ENCODE measurements around the gene BBS5. TPM values are rescaled to one million over a fixed set of nuclear protein-coding genes. Genes with fewer than 3 reads are reported as not detected.

The BBS5 gene
- total and polyA plus RNA-seq, 2 experiments from 2014 or later, result 0.10 to 0.36 TPM

GRCh38 chr2:169468841-169469240 is 10.5 kb upstream of the BBS5 start:
- no peaks in the 10 kb centered on the region for H3K9me2 ChIP-seq (ENCODE audit: insufficient read depth)
- no peaks in the 10 kb centered on the region for H3K36me3 Mint-ChIP-seq (ENCODE audit: low read depth)
- no peaks in the 10 kb centered on the region for H3K4me1 ChIP-seq (ENCODE audit: insufficient read depth)
- no peak overlapping the region for H3K4me3 ChIP-seq
- H3K4me3 Mint-ChIP-seq, result no peak overlapping the region
- no peak overlapping the region for H3K27ac Mint-ChIP-seq
- H3K27ac ChIP-seq (ENCODE audit: low read depth), result no peak overlapping the region
- H4K20me1 ChIP-seq (replicated peaks; ENCODE audit: insufficient read depth), result no peaks in the 10 kb centered on the region
- no peak for TF ChIP-seq REST (IDR thresholded peaks at IDR 0.05; ENCODE audit: unreplicated experiment)
- no peak for TF ChIP-seq EZH2 (IDR thresholded peaks at IDR 0.05; ENCODE audit: low read depth, unreplicated experiment)
- no peak for TF ChIP-seq JUNB (IDR thresholded peaks at IDR 0.05; ENCODE audit: unreplicated experiment)
- no peak for TF ChIP-seq ZNF462 (CRISPR knock-in tag; IDR thresholded peaks at IDR 0.05)
- TF ChIP-seq ZNF114 (CRISPR knock-in tag; IDR thresholded peaks at IDR 0.05), result no peak
- no peaks in the 10 kb centered on the region for H3K9me3 Mint-ChIP-seq
- H3K4me2 ChIP-seq, result no peak overlapping the region
- H3K79me2 ChIP-seq (replicated peaks; ENCODE audit: insufficient read depth), result no peaks in the 10 kb centered on the region
- no peak for ATAC-seq
- H3F3A ChIP-seq (replicated peaks; ENCODE audit: low read depth), result no peaks in the 10 kb centered on the region; the same call in 1 of the 2 replicates
- H3K27me3 ChIP-seq (ENCODE audit: insufficient read depth), result no peaks in the 10 kb centered on the region
- H2AFZ ChIP-seq, result no peak overlapping the region
- no peak for DNase-seq (ENCODE audit: low spot score)
- no peaks in the 10 kb centered on the region for H3K36me3 ChIP-seq (ENCODE audit: insufficient read depth)
- no peaks in the 10 kb centered on the region for H3K27me3 Mint-ChIP-seq (ENCODE audit: insufficient read depth, low read depth, poor library complexity)
- H3K4me1 Mint-ChIP-seq, result no peaks in the 10 kb centered on the region

All from GM23338 (cell line).